Measurements from ENCODE around the gene SH3PXD2A.

DNA sequence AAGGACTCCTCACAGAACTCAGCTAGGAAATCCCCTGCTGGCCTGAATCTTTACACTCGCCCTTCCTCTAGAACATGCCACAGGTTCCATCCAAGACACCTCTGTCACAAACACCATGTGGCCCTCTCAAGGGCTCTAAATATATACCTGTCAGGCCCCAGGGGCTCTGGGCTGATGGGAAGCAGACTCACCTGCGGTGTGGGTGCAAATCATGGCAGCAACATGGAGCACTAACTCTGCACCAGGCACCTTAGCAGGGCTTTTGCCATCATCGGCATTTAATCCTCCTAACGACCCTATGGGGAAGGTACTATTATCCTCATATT, 17.3 kb downstream of the SH3PXD2A start:
- TF ChIP-seq, protein P1, sequence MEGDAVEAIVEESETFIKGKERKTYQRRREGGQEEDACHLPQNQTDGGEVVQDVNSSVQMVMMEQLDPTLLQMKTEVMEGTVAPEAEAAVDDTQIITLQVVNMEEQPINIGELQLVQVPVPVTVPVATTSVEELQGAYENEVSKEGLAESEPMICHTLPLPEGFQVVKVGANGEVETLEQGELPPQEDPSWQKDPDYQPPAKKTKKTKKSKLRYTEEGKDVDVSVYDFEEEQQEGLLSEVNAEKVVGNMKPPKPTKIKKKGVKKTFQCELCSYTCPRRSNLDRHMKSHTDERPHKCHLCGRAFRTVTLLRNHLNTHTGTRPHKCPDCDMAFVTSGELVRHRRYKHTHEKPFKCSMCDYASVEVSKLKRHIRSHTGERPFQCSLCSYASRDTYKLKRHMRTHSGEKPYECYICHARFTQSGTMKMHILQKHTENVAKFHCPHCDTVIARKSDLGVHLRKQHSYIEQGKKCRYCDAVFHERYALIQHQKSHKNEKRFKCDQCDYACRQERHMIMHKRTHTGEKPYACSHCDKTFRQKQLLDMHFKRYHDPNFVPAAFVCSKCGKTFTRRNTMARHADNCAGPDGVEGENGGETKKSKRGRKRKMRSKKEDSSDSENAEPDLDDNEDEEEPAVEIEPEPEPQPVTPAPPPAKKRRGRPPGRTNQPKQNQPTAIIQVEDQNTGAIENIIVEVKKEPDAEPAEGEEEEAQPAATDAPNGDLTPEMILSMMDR (IDR thresholded peaks at IDR 0.05) = no peak
- TF ChIP-seq EZH2 (IDR thresholded peaks at IDR 0.05) (no peak), EZH2phosphoT487 (IDR thresholded peaks at IDR 0.05) (no peak)

Data from neural progenitor cell (in vitro differentiated cells).